Measurements from ENCODE around the gene CACNA2D3. TPM values are rescaled to one million over a fixed set of nuclear protein-coding genes. Genes with fewer than 3 reads are reported as not detected.

CACNA2D3 gene
- total RNA-seq, 1 experiment from 2014 or later: not detected

- H3K36me3 Mint-ChIP-seq (ENCODE audit: insufficient read depth, unreplicated experiment): no peaks in the 10 kb centered on the region
- no peak for TF ChIP-seq CTCF (IDR thresholded peaks at IDR 0.05; ENCODE audit: insufficient read depth in 1 of 2, low read depth in 1 of 2, low read length in 1 of 2, severe bottlenecking in 1 of 2, unreplicated experiment in 1 of 2)
- H3K27me3 Mint-ChIP-seq (ENCODE audit: insufficient read depth, unreplicated experiment): no peaks in the 10 kb centered on the region
- CTCF ChIA-PET: no interaction called here
- H3K4me1 ChIP-seq: no peaks in the 10 kb centered on the region
- no peaks in the 10 kb centered on the region for H3K9me3 Mint-ChIP-seq (ENCODE audit: unreplicated experiment)
- no peaks in the 10 kb centered on the region for H3K9me3 ChIP-seq
- H3K4me3 Mint-ChIP-seq (ENCODE audit: unreplicated experiment): no peak overlapping the region
- intact Hi-C loops (cut with micrococcal nuclease; ENCODE audit: unreplicated experiment): no loop called here
- BruUV-seq (replicated peaks): no TSS peak
- POLR2A ChIA-PET: no interaction called here
- no peak for DNase-seq
- no peak overlapping the region for H3K27ac Mint-ChIP-seq (ENCODE audit: unreplicated experiment)
- H3K36me3 ChIP-seq (ENCODE audit: control insufficient read depth, insufficient read depth, low read length): no peaks in the 10 kb centered on the region
- no peak overlapping the region for H3K4me3 ChIP-seq (ENCODE audit: low read depth, low read length)
- no peaks in the 10 kb centered on the region for H3K4me1 Mint-ChIP-seq (ENCODE audit: low read depth, unreplicated experiment)
- no peaks in the 10 kb centered on the region for H3K27me3 ChIP-seq (replicated peaks; ENCODE audit: control insufficient read depth, insufficient read depth, low read length)
These were observed 597.6 kb downstream of the CACNA2D3 start for GRCh38 chr3:54719914-54720313.

GRCh38 chr3:54720604-54721003 lies 598.3 kb downstream of the CACNA2D3 start:
- no peaks in the 10 kb centered on the region for H3K4me1 Mint-ChIP-seq (ENCODE audit: low read depth, unreplicated experiment)

GRCh38 chr3:54731732-54732445 lies 609.5 kb downstream of the CACNA2D3 start:
- no TSS peak for BruUV-seq (replicated peaks)
- no peak overlapping the region for H3K27ac Mint-ChIP-seq (ENCODE audit: unreplicated experiment)
- no peak for DNase-seq

More at GRCh38 chr3:54720604-54721003, 598.3 kb downstream of the CACNA2D3 start:
- no peaks in the 10 kb centered on the region for H3K27me3 ChIP-seq (replicated peaks; ENCODE audit: control insufficient read depth, insufficient read depth, low read length)
- no peak overlapping the region for H3K4me3 Mint-ChIP-seq (ENCODE audit: unreplicated experiment)
- no peak overlapping the region for H3K4me3 ChIP-seq (ENCODE audit: low read depth, low read length)
- H3K9me3 Mint-ChIP-seq (ENCODE audit: unreplicated experiment): no peaks in the 10 kb centered on the region
- no peak for TF ChIP-seq CTCF (IDR thresholded peaks at IDR 0.05; ENCODE audit: insufficient read depth in 1 of 2, low read depth in 1 of 2, low read length in 1 of 2, severe bottlenecking in 1 of 2, unreplicated experiment in 1 of 2)
- H3K27ac Mint-ChIP-seq (ENCODE audit: unreplicated experiment): no peak overlapping the region
- intact Hi-C loops (cut with micrococcal nuclease; ENCODE audit: unreplicated experiment): no loop called here
- DNase-seq: no peak
- H3K9me3 ChIP-seq: no peaks in the 10 kb centered on the region
- no TSS peak for BruUV-seq (replicated peaks)
- no peaks in the 10 kb centered on the region for H3K4me1 ChIP-seq
- CTCF ChIA-PET: no interaction called here
- POLR2A ChIA-PET: no interaction called here
- no peaks in the 10 kb centered on the region for H3K36me3 ChIP-seq (ENCODE audit: control insufficient read depth, insufficient read depth, low read length)
- no peaks in the 10 kb centered on the region for H3K36me3 Mint-ChIP-seq (ENCODE audit: insufficient read depth, unreplicated experiment)
- H3K27me3 Mint-ChIP-seq (ENCODE audit: insufficient read depth, unreplicated experiment): no peaks in the 10 kb centered on the region

More at GRCh38 chr3:54731732-54732445, 609.5 kb downstream of the CACNA2D3 start:
- POLR2A ChIA-PET: no interaction called here
- no peak overlapping the region for H3K4me3 ChIP-seq (ENCODE audit: low read depth, low read length)
- intact Hi-C loops (cut with micrococcal nuclease; ENCODE audit: unreplicated experiment): no loop called here
- CTCF ChIA-PET: no interaction called here
- H3K36me3 ChIP-seq (ENCODE audit: control insufficient read depth, insufficient read depth, low read length): no peaks in the 10 kb centered on the region
- H3K4me1 Mint-ChIP-seq (ENCODE audit: low read depth, unreplicated experiment): no peaks in the 10 kb centered on the region
- H3K27me3 Mint-ChIP-seq (ENCODE audit: insufficient read depth, unreplicated experiment): no peaks in the 10 kb centered on the region
- no peaks in the 10 kb centered on the region for H3K36me3 Mint-ChIP-seq (ENCODE audit: insufficient read depth, unreplicated experiment)
- no peaks in the 10 kb centered on the region for H3K4me1 ChIP-seq
- TF ChIP-seq CTCF (IDR thresholded peaks at IDR 0.05; ENCODE audit: insufficient read depth in 1 of 2, low read depth in 1 of 2, low read length in 1 of 2, severe bottlenecking in 1 of 2, unreplicated experiment in 1 of 2): no peak
- peaks cover 12% of the 10 kb centered on the region for H3K9me3 Mint-ChIP-seq (ENCODE audit: unreplicated experiment)
- peaks cover 7% of the 10 kb centered on the region; the same call in 1 of the 2 replicates for H3K9me3 ChIP-seq
- H3K4me3 Mint-ChIP-seq (ENCODE audit: unreplicated experiment): no peak overlapping the region
- no peaks in the 10 kb centered on the region for H3K27me3 ChIP-seq (replicated peaks; ENCODE audit: control insufficient read depth, insufficient read depth, low read length)

All from Caco-2 (cell line).